Measurements from ENCODE around the gene MAPK11.

Gene MAPK11

GRCh38 chr22:50255099-50255498, 15.1 kb downstream of the MAPK11 start:
- no peak overlapping the region for H3K27ac ChIP-seq

DNA sequence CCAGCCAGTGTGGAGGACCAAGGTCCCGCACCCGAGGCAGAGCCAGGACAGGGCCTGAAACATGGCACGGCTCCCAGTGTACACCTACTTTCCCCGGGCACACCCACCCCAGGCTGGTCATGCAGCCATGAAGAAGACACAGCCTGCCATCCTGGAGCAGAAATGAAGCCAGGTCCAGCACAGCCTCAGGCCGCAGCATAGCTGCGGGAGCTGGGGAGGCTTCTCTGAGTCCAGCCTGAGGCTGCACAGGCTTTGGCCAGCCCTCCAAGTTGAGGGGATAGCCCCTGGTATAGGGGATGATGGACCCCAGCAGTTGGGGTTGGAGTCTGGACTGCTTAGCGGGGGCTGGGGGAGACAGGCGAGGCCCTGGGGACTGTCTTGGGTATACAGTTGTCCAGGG, 16.2 kb downstream of the MAPK11 start:
- no peak overlapping the region for H3K27ac ChIP-seq
- DNase-seq (ENCODE audit: low spot score) = no peak
- TF ChIP-seq, protein P1, sequence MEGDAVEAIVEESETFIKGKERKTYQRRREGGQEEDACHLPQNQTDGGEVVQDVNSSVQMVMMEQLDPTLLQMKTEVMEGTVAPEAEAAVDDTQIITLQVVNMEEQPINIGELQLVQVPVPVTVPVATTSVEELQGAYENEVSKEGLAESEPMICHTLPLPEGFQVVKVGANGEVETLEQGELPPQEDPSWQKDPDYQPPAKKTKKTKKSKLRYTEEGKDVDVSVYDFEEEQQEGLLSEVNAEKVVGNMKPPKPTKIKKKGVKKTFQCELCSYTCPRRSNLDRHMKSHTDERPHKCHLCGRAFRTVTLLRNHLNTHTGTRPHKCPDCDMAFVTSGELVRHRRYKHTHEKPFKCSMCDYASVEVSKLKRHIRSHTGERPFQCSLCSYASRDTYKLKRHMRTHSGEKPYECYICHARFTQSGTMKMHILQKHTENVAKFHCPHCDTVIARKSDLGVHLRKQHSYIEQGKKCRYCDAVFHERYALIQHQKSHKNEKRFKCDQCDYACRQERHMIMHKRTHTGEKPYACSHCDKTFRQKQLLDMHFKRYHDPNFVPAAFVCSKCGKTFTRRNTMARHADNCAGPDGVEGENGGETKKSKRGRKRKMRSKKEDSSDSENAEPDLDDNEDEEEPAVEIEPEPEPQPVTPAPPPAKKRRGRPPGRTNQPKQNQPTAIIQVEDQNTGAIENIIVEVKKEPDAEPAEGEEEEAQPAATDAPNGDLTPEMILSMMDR (IDR thresholded peaks at IDR 0.05) = no peak
- H3K4me3 ChIP-seq = no peak overlapping the region

More at GRCh38 chr22:50255099-50255498, 15.1 kb downstream of the MAPK11 start:
- TF ChIP-seq, protein P1 (IDR thresholded peaks at IDR 0.05) = no peak
- H3K4me3 ChIP-seq = no peak overlapping the region
- no peak for DNase-seq (ENCODE audit: low spot score)

DNA sequence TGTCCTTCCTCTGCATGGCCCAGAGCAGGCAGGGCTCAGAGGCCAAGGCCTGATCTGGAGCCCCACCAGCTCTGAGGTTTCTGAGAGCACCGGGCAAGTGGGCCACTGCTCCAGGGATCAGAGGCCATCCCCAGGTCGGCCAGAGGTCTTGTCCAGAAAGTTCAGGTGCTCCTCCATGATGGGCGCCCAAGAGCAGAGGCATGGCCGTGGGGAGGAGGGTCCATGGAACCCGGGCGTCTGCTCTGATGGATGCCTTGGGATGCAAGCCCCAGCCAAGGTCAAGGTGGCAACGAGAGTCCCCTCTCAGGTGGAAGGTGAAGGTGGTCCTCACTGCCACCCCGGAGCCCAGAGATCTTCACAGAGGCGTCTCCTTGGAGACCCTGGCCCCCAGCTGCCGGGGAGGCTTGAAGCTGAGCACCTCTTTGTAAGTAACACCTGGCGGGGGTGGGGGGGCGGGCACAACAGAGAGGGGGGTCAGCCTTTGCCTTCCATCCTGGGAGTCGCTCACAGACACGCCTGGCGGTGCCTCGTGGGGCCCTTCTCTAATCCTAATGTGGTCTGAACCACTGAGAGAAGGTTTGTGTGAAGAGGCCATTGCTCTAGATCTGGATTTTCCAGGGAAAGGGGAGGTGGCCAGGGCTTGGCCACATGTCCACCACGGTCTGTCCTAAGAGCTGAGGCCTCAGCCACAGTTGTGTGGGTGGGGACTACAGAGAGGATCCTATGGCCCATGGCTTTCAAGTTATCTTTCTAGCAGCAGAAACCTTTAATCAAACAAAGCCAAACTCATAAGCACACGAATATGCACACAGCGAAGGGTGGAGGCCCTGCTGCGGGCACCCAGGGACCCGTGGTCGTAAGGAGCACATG, 16.9 kb downstream of the MAPK11 start:
- DNase-seq (ENCODE audit: low spot score) = no peak
- TF ChIP-seq, protein P1 (IDR thresholded peaks at IDR 0.05) = no peak
- H3K27ac ChIP-seq = no peak overlapping the region
- no peak overlapping the region for H3K4me3 ChIP-seq

DNA sequence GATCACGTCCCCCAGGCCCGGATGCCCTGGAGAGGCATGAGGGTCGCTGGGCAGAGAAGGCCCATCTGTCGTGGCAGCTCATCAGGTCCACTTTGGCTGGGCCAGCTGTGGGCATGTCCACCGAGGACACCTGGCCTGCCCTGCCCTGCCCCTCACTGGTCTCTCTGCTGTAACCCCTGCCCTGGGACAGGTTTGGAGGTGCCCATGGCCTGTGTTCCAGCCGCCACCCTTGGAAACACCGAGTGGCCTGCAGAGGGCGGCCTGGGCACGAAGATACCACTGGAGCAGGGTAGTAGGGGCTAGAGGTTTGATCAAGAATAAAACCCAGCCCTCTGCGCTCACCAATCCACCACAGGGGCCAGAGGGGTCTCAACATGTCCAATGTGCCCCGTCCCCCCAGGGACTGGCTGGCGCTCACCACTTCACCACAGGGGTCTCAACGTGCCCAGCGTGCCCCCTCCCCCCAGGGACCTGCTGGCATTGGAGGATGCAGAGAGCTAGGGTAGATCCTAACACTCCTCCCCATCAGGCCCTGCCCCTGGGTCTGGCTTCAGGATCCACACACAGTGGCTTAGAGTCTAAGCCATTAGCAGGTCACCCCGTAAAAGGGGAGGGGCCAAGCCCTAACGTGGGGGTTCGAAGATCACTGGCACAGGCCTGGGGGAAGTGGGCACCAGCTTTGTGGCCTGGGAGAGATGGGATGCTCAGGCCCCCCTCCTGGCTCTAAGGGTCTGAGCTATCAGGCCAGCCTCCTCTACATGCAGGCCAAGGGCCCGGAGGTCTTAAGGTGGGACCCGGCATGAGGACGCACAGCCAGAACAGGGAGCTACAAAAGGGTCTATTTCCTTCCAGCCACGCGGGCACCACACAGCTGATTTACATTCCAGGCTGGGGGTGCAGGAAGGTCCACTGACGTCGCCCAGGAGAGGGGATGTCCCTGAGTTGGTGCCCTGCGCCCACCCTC, 17.8 kb downstream of the MAPK11 start:
- peak overlapping the region; percentile 76 for H3K4me3 ChIP-seq
- DNase-seq (ENCODE audit: low spot score) = no peak

DNA sequence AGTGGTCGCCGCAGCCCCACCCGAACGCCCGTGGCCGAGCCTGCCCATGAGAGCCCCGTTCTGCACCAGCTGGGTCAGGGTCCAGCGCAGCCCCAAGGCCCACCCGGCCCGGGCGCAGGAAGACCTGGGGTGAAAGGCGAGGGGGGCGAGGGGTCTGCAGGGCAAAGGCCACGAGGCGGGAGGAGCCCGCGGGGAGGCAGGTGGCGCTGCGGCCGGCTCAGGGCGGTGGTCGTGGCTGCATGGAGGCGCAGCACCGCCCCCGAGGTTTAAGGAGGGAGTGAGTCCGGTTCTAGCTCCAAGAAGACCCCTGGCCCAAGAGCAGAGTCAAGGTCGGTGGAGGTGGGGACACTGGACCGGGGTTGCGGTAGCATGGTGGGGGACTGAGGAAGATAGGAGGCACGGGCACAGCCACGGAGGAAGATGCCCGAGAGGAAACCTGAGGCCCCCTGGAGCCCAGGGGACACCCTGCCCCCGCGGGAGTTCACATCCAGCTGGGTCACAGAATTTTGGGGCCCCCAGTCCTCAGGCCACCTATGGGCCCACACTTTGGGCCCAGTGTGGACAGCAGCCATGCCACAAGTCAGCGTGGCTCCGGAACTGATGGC, 18.6 kb downstream of the MAPK11 start:
- Histone ChIP-seq H3K4me3 (peak overlapping the region; percentile 76), H3K27ac (peak overlapping the region; percentile 25 to 76)
- TF ChIP-seq, protein P1 (IDR thresholded peaks at IDR 0.05) = no peak
- DNase-seq (ENCODE audit: low spot score) = no peak

More for the DNA sequence above, 17.8 kb downstream of the MAPK11 start:
- peak overlapping the region in 1 of 2 donors; percentile 76 for H3K27ac ChIP-seq
- TF ChIP-seq, protein P1 (IDR thresholded peaks at IDR 0.05) = peak; percentile 33

GRCh38 chr22:50250555-50251476, 19.4 kb downstream of the MAPK11 start, which contains the start of gene HDAC10:
Gene HDAC10 (minus strand): TSS chr22:50251265. CDS start chr22:50251032, 233 bp downstream.
- TF ChIP-seq, protein P1 (IDR thresholded peaks at IDR 0.05) = no peak
- Histone ChIP-seq H3K27ac (peak within 1 kb of the TSS; percentile 25 to 76), H3K4me3 (peak within 1 kb of the TSS; percentile 76)
- no peak for DNase-seq (ENCODE audit: low spot score)
